HG03108 (cell line): Measurements from ENCODE around the gene RAB29.
A peak's percentile ranks its signal among the peaks of the same experiment; 100 is the strongest.
"Not testable (repeated sequence)": the region's sequence is repeated elsewhere in the genome, so short reads cannot be mapped to it uniquely, and the experiment has no call there.

ENCODE experiments used
- ATAC-seq: cut with Tn5 transposase; IDR thresholded peaks from one replicate; pipeline ENCODE4 v1.9.1; 2021; ENCODE audit warnings: moderate library complexity; ENCODE audit not compliant: unreplicated experiment

The RAB29 gene, protein sequence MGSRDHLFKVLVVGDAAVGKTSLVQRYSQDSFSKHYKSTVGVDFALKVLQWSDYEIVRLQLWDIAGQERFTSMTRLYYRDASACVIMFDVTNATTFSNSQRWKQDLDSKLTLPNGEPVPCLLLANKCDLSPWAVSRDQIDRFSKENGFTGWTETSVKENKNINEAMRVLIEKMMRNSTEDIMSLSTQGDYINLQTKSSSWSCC

DNA sequence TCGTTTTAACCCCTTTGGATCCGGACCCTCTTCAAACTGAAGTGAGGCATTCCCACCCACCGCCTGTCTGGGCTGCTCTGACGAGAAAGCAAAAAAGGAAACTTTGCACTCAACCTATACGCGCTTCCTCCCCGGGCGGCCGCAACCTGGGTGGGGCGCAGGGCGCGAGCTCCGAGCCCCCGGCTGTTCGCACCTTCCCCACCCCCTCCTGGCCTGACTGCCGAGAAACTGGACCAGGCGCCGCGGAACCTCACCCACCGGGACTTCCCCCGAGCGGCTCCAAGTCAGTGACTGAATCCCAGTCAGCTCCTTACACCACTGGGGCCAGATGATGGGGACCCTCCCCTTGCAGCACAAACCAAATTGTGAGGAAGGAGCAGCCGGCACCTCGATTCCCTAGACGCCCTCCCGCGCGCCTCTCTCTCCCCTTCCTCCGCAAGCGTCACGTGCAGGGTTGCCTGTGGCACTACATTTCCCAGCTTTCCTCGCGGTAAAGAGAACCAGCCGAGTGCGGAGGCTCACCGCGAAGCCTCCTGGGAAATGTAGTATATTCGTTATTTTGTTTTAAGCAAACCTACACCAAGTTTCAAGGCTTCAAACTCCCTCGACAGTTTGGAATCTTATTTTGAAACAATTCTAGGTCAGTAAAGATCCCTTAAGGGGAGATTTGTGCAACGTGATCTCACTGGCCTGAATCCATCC lies at the start of gene RAB29:
Gene RAB29, minus strand, starts transcription at position 468 of the 702 bp plus-strand sequence. CDS start 526 bp downstream, outside the sequence.
- ATAC-seq: peak; percentile 82

DNA sequence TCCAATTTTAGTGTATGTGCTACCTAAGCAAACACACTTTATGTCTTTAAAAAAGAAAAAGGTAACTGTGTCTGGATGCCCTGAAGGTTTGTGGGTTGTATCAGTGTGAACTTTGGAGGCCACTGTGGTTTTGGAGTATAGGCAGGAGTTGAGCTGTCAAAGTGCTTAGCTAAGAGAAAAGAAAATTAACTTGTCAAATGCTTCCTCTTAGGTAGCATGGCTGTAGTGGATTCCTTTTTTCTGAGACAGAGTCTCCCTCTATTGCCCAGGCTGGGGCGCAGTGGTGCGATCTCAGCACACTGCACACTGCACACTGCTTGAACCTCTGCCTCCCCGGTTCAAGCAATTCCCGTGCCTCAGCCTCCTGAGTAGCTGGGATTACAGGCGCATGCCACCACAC lies 48.9 kb upstream of the RAB29 start:
- ATAC-seq: no peak

- ATAC-seq: not testable (repeated sequence)
Measured at GRCh38 chr1:205823260-205823659, 48.0 kb upstream of the RAB29 start.

- ATAC-seq: no peak
Measured at GRCh38 chr1:205822397-205822796, 47.1 kb upstream of the RAB29 start.

- no peak for ATAC-seq
Measured at GRCh38 chr1:205817988-205818387, 42.7 kb upstream of the RAB29 start.

GRCh38 chr1:205817364-205817763 lies 42.1 kb upstream of the RAB29 start:
- no peak for ATAC-seq

DNA sequence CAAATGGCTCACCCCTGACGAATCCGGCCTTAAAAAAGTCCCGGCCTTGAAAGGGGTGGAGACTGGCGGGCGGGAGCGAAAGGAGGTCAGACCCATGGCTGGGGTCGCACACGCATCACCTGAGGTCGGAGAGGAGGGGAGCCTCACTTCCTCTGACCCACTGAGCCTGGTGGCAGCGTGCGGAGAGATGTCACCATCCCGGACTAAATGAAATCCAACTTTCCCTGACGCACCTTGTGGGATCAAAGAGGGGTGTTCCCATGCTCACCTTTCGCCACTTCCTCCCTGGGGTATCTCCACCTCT lies 38.4 kb upstream of the RAB29 start:
- no peak for ATAC-seq

DNA sequence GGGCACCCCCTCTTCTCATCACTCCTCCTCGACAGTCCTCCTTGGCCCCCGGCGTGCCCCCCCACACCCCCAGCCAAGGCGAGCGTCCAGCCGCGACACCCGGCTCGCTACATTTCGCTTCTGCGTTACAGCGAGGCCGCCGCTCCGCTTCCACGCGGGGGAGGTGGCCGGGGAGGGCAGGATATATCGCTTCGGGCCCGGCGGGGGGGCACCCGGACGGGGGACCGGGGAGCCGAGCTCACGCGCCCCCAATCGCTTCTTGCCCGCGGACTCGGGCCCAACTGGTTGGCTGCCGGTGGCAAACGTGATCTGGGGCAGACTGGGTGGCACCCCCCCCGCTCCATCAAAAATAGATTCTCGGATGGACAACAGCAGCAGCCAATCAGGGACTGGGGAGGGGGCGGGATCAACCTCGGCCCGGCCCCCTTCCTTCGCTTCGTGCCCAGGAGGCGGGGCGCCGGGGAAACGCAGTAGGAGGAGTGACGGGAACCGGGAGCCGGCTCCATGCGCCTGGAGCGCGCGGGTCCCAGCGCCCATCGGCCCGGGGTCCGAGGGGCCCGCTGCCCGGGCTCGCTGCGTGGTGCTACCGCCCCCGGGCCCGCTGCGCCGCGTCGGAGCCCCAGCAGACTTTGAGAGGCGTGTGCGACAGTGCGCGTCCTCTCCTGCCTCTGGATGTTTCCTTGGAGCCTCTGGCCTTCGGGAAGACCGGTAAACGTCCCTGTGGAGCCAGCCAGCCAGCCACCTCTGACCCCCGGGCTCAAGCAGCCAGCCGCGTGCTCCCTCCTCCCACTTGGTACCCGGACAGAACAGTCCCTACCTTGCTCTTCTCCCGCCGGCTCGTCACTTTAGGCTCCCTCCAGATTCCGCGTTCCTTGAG lies 37.8 kb upstream of the RAB29 start, which contains the start of gene SLC41A1:
Gene SLC41A1, minus strand, starts transcription at position 321 of the 877 bp plus-strand sequence. CDS start 2,757 bp downstream, outside the sequence.
- ATAC-seq: peak; percentile 84

DNA sequence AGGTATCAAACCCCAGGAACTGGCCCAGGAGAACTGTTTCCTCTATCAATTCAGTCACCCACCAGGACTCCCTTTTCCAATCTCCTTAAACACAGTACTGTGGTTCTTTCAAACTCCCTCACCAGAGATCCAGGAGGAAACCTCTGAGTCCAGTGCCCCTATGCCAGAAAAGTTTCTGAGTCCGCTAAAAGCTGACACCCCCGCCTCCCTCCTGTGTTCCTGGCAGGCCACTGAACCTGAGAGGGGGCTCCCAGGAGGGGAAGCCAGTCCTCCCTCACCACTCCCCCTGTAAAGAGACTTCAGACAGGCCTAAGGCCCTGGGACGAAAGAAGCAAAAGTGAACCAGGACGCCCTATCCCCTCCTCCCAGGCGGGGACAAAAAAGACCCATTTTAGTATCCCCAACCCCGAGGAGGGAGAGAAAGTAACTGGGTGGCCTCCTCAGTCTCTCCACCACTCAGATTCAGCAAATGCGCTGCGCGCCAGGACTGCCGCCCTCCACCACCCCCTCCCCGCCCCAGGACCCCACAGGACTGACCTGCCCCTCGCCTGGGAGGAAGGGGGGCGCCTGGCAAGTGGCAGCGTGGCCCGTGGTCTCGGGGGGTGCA lies 37.1 kb upstream of the RAB29 start:
- no peak for ATAC-seq

DNA sequence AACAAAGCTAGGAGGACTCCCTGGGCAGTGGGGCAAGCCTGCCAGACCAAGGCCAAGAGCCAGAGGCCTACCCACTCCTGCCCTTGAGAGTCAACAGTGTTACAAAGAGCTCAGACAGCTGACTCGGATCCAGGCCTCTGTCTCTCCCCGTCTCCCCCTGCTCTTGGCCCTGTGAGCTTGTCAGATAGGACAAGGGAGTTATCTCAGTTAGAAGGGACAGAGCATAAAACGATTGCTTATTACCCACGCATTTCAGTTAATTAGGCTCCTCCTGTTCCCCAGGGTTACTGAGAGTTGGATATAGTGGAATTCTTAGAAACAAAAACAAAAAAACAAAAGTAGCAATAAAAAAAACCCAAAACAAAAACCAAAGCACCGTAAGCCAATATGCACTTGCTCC lies 36.4 kb upstream of the RAB29 start:
- no peak for ATAC-seq

GRCh38 chr1:205810448-205811157 lies 35.3 kb upstream of the RAB29 start:
- ATAC-seq: no peak

GRCh38 chr1:205809942-205810345 lies 34.7 kb upstream of the RAB29 start:
- ATAC-seq: no peak

GRCh38 chr1:205809469-205809868 lies 34.2 kb upstream of the RAB29 start:
- no peak for ATAC-seq

DNA sequence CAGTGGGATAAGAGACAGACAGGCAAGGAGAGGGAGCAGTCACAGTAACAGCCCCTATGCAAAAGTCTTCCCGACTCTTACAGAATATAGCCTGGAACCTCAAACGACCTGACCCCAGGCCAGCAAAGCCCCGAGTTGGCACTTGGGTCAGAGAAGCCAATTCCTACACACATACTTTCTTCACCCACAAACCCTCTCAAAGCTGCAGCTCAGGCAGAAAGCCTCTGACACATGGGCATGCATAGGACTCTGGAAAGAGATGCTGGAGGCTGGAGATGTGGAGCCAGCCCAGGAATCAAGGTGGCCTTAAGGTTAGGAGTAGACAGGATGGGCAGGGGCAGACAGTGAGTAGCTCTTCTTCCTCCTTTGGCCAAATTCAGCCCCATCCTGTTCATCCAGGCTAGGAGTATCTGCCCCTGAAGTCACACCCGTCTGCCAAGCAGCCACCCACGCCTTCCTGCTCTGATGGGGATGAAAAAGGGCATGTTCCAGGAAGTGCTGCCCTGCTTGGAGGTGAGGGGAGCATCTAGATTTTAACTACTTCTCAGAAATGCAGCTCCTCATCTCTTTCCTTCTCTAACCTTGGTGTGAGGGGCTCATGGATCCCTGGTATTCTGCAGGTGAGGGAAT lies 29.9 kb upstream of the RAB29 start:
- ATAC-seq: no peak

GRCh38 chr1:205804605-205805004 lies 29.3 kb upstream of the RAB29 start:
- no peak for ATAC-seq

DNA sequence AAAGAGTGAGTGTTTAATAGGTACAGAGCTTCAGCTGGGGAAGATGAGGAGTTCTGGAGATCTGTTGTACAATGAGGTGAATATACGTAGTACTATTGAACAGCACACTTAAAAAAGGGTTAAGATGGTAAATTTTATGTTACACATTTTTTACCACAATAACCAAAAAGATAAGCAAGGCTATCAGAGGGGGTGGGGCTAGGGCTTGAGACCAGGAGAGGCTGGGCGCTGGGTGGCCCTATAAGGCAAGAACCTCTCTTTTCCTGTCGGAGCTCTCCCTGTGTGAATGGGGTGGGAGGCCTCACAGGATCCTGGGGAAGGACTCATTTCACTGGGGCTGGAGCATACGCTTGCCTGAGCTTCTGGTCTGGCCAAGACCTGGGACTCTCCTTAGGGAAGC lies 28.7 kb upstream of the RAB29 start:
- no peak for ATAC-seq

DNA sequence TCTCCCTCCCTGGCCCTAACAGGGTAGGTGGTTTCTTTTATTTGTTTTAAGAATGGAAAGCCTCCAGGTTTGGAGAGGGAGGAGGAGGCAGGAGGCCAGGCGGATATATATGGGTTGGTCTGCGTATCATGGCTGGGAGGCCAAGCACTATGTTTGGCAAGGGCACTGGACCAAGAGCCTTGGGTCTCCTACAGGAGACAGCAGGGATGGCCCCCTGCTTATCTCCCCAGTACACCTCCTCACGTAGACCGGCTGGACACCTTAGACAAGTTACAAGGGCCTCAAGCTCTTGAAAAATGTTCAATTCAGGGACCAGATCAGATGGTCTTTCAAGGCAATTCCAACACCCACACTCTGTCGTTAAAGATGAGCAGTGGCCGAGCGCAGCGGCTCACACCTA lies 26.8 kb upstream of the RAB29 start:
- no peak for ATAC-seq

GRCh38 chr1:205800981-205801703 lies 25.9 kb upstream of the RAB29 start:
- ATAC-seq: no peak

DNA sequence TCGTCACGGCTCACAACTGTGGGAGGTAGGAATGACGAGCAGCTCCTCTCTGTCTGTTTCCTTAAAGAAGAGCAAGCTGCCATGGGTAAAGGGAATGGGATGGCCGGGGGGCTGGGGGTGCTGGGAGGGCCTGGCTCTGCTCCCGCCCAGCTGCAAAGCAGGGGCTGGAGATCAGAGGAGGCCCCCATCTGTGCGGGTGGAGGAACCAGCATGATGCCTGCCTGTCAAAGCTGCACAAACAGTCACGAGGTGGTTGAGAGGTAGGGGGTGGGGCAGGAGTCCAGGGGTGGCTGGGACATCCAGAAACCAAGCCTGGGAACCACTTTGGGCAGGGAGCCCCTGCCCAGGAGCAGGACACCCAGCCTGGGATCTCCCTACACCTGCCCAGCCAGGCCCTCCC lies 25.1 kb upstream of the RAB29 start:
- no peak for ATAC-seq

- no peak for ATAC-seq
Measured at GRCh38 chr1:205798577-205798976, 23.3 kb upstream of the RAB29 start.
